GM23248 (cell line): ENCODE data around the gene LY86.

Source experiments
- EZH2 ChIP-seq: fragments of 200-600 bp; sonication (generic); IDR thresholded peaks from 2 replicates; pipeline ENCODE4 v1.6.1; 2018; ENCODE audit warnings: antibody characterized with exemption, mild to moderate bottlenecking; ENCODE audit not compliant: insufficient read depth, poor library complexity, severe bottlenecking
- EZH2phosphoT487 ChIP-seq: fragments of 200-600 bp; sonication (generic); IDR thresholded peaks from 2 replicates; pipeline ENCODE4 v1.6.1; 2018; ENCODE audit warnings: antibody characterized with exemption, moderate library complexity, mild to moderate bottlenecking, low read depth; ENCODE audit not compliant: insufficient read depth

GRCh38 chr6:6610031-6610591, 21.6 kb downstream of the LY86 start:
- TF ChIP-seq EZH2phosphoT487 (no peak), EZH2 (no peak)
